K562 (cell line): ENCODE data around the gene DPM2. TPM values are rescaled to one million over a fixed set of nuclear protein-coding genes. Genes with fewer than 3 reads are reported as not detected.

Source experiments
- AFF1 ChIP-seq, 2 experiments: fragments of 450-650 bp; IDR thresholded peaks; 2 replicates each; pipeline ENCODE4 v1.6.1; 2018; ENCODE audit warnings: mild to moderate bottlenecking in 2 of 2, low read depth in 1 of 2; ENCODE audit not compliant: partially characterized antibody in 2 of 2
- IRF1 ChIP-seq: sonication (generic); formaldehyde crosslinking; IDR thresholded peaks from 2 replicates; pipeline ENCODE4 v1.8.0; 2022; ENCODE audit warnings: missing genetic modification reagents, mild to moderate bottlenecking, borderline replicate concordance
- KDM4B ChIP-seq, 2 experiments: fragments of 450-650 bp in 1 of 2; sonication (generic) in 1 of 2; IDR thresholded peaks; 2 replicates each; pipeline ENCODE4 v1.6.1; 2016 to 2017; ENCODE audit warnings: borderline replicate concordance in 2 of 2, antibody characterized with exemption in 1 of 2, low read depth in 1 of 2, mild to moderate bottlenecking in 1 of 2
- PHTF2 ChIP-seq: fragments of 250-450 bp; sonication (Bioruptor Pico); IDR thresholded peaks from 2 replicates; pipeline ENCODE4 v1.5.0; 2021; ENCODE audit warnings: mild to moderate bottlenecking
- POLR2A ChIP-seq: fragments of 450-650 bp; conservative IDR thresholded peaks from 2 replicates; pipeline ENCODE4 v1.6.1; 2016
- RBBP5 ChIP-seq: fragments of 200-600 bp; sonication (generic); IDR thresholded peaks from 2 replicates; pipeline ENCODE4 v1.6.1; 2012; ENCODE audit warnings: borderline replicate concordance, mild to moderate bottlenecking, low read length, control low read depth, inconsistent platforms; ENCODE audit not compliant: insufficient read depth, poor library complexity, severe bottlenecking
- SIRT6 ChIP-seq: IDR thresholded peaks from one replicate; pipeline ENCODE4 v1.6.1; 2012; ENCODE audit warnings: low read depth, mild to moderate bottlenecking, control low read depth, inconsistent platforms, low read length, moderate library complexity
- SUPT5H ChIP-seq: fragments of 450-650 bp; IDR thresholded peaks from 2 replicates; pipeline ENCODE4 v1.6.1; 2016
- ZBTB40 ChIP-seq, 2 experiments: fragments of 450-650 bp in 1 of 2; sonication (generic) in 1 of 2; formaldehyde crosslinking in 1 of 2; IDR thresholded peaks; 2 replicates each; pipeline versions ENCODE4 v1.7.1 to v1.9.0; 2016 to 2022; ENCODE audit warnings: inconsistent platforms in 1 of 2, mild to moderate bottlenecking in 1 of 2, missing genetic modification reagents in 1 of 2
- ZNF143 ChIP-seq: sonication (generic); formaldehyde crosslinking; IDR thresholded peaks from 2 replicates; pipeline ENCODE4 v1.9.0; 2022; ENCODE audit warnings: mild to moderate bottlenecking, missing genetic modification reagents
- ZNF764 ChIP-seq: fragments of 250-450 bp; sonication (Bioruptor Pico); IDR thresholded peaks from 2 replicates; pipeline ENCODE4 v1.4.0; 2020; ENCODE audit warnings: low read depth, mild to moderate bottlenecking, moderate library complexity
- ZNF778 ChIP-seq: fragments of 450-650 bp; formaldehyde crosslinking; IDR thresholded peaks from 2 replicates; pipeline ENCODE4 v1.4.0; 2020; ENCODE audit warnings: mild to moderate bottlenecking, moderate library complexity
- polyA plus RNA-seq, 8 experiments: library from polyadenylated mRNA; depleted of rRNA in 4 of 8; stranded (reverse) in 5 of 8; unstranded in 3 of 8; fragments of >200 nt; fragmentation: Nextera tagmentation in 2 of 8; fragmentation: Illumina TruSeq in 1 of 8; extraction: Ambion mirVana in 2 of 8; extraction: Trizol in 1 of 8; gene quantifications; 2 replicates each; pipeline versions ENCODE4 v1.2.1 to v1.2.3, GENCODE V29; 2011 to 2014; ENCODE audit warnings: inconsistent platforms in 1 of 8, missing spikeins in 1 of 8
- total RNA-seq, 7 experiments: library from RNA; depleted of rRNA in 6 of 7; stranded (reverse); fragments of >200 nt in 6 of 7; fragmentation: Illumina TruSeq in 2 of 7; extraction: Trizol in 2 of 7; gene quantifications; 2 replicates each; pipeline versions ENCODE4 v1.2.1 to v1.2.3, GENCODE V29; 2011 to 2021; ENCODE audit warnings: low replicate concordance in 1 of 7

DPM2 gene
- total and polyA plus RNA-seq, 9 of the 15 experiments (the other 6 are each of a cell fraction or from before 2014, with no cell fraction given) = 43.5 to 126 (median 71.1) TPM

DNA sequence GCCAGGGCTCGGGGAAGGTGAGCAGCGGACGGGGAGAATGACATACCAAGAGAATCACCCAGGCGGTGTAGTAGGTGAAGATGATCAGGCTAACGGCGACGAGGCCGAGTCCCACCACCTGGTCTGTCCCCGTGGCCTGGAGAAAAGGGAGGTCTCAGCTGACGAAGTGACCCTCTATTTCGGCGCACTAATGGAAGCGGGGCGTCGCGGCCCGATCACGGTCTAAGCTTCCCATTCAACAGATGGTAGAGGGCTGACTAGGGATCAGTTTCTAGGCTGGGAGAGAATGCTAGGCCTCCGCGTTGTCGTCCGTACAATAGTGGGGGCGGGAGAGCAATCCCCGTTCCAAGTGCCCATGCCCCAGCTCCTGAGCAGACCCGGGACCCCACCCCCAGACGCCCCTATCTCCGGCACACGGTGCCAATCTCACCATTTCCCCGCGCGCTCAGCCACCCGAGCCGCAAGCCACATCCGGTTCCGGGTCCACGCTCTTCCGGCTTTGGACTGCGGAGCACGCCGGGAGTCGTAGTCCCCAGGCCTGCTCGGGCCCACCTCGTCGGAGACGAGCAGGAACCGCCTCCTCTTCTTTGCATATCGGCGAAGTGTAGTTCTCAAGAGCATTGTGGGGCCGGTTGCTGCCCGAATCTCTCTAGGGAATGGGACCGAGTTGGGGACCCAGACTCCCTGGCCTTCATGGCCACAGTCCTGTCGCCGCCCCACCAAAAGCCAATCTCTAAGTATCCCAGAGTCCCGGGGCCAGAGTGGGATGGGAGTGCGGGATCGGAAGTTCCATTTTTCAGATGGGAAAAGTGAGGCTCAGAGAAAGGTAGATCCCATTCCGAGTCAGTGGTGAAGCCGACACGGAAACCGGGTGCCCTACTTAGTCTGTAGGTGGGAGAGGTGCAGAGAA is at the start of gene DPM2 (continued):
- TF ChIP-seq AFF1 (IDR thresholded peaks at IDR 0.05; ENCODE audit: low read depth in 1 of 2, partially characterized antibody in 2 of 2) = peak in 1 of 2 experiments; percentile 85
- no peak for TF ChIP-seq SIRT6
- TF ChIP-seq IRF1 = no peak
- no peak for TF ChIP-seq ZNF764 (CRISPR knock-in tag)
- no peak for TF ChIP-seq PHTF2 (CRISPR knock-in tag)
- TF ChIP-seq POLR2A = peak; percentile 82
- peak; percentile 99 for TF ChIP-seq ZBTB40 (IDR thresholded peaks at IDR 0.05)
- no peak for TF ChIP-seq ZBTB40 (CRISPR knock-in tag; IDR thresholded peaks at IDR 0.05)
- peak; percentile 80 for TF ChIP-seq SUPT5H
- peak; percentile 95 for TF ChIP-seq ZNF143 (CRISPR knock-in tag)
- TF ChIP-seq KDM4B (IDR thresholded peaks at IDR 0.05; ENCODE audit: borderline replicate concordance in 2 of 2, low read depth in 1 of 2) = peak in 1 of 2 experiments; percentile 97; a peak in 2 of 4 replicates
- TF ChIP-seq RBBP5 = peak; percentile 76
- no peak for TF ChIP-seq ZNF778 (CRISPR knock-in tag)
